ENCODE results near the gene ASCL5. TPM values are rescaled to one million over a fixed set of nuclear protein-coding genes. Genes with fewer than 3 reads are reported as not detected.

The ASCL5 gene
- total and polyA plus RNA-seq, 8 donors = 0.10 to 0.19 (median 0.18) TPM; not detected in 5

GRCh38 chr1:201172999-201173610 is 46.1 kb upstream of the ASCL5 start:
- DNase-seq = no peak
- H3K4me3 ChIP-seq = no peak overlapping the region
- H3K9me3 ChIP-seq = no peaks in the 10 kb centered on the region
- H3K36me3 ChIP-seq = no peaks in the 10 kb centered on the region
- TF ChIP-seq CTCF (IDR thresholded peaks at IDR 0.05) = no peak
- TF ChIP-seq POLR2A (IDR thresholded peaks at IDR 0.05) = no peak
- TF ChIP-seq POLR2AphosphoS5 (IDR thresholded peaks at IDR 0.05) = no peak
- TF ChIP-seq EP300 (IDR thresholded peaks at IDR 0.05) = no peak
- intact Hi-C loops (cut with DNase I; ENCODE audit: low total_unique reads) = no loop called here
- 71 to 96% (median 88%) methylated on average over 4 of the region's 4 CpGs for WGBS, 5 donors
- no peak overlapping the region for H3K27ac ChIP-seq
- peaks cover 4 to 17% (median 14%) of the 10 kb centered on the region in 4 donors for H3K4me1 ChIP-seq
- peaks cover 0 to 9% (median 0%) of the 10 kb centered on the region in 3 donors for H3K27me3 ChIP-seq

GRCh38 chr1:201172326-201172725 is 45.3 kb upstream of the ASCL5 start:
- 66 to 87% (median 75%) methylated on average over 4 of the region's 4 CpGs for WGBS, 5 donors
- DNase-seq = peak in 1 of 2 donors; percentile 65

GRCh38 chr1:201171063-201172036 is 44.4 kb upstream of the ASCL5 start:
- H3K36me3 ChIP-seq = no peaks in the 10 kb centered on the region
- intact Hi-C loops (cut with DNase I; ENCODE audit: low total_unique reads) = no loop called here
- H3K27ac ChIP-seq = peak overlapping the region; percentile 90 to 97 (median 96)
- H3K27me3 ChIP-seq = no peaks in the 10 kb centered on the region
- peak overlapping the region; percentile 55 to 70 (median 64) for H3K4me3 ChIP-seq
- DNase-seq = peak; percentile 31 to 86
- 5 to 16% (median 6%) methylated on average over 14 to 48 of the region's 48 CpGs for WGBS, 5 donors
- H3K4me1 ChIP-seq = peaks cover 4 to 20% (median 16%) of the 10 kb centered on the region in 4 donors
- H3K9me3 ChIP-seq = no peaks in the 10 kb centered on the region
- no peak for TF ChIP-seq POLR2AphosphoS5 (IDR thresholded peaks at IDR 0.05)
- no peak for TF ChIP-seq EP300 (IDR thresholded peaks at IDR 0.05)
- peak in 3 of 7 experiments; percentile 4 to 35 (median 32) for TF ChIP-seq CTCF (IDR thresholded peaks at IDR 0.05)
- no peak for TF ChIP-seq POLR2A (IDR thresholded peaks at IDR 0.05)

More at GRCh38 chr1:201172326-201172725, 45.3 kb upstream of the ASCL5 start:
- H3K4me3 ChIP-seq = no peak overlapping the region
- H3K27me3 ChIP-seq = peaks cover 0 to 9% (median 0%) of the 10 kb centered on the region in 3 donors
- TF ChIP-seq POLR2AphosphoS5 (IDR thresholded peaks at IDR 0.05) (no peak), EP300 (IDR thresholded peaks at IDR 0.05) (no peak), CTCF (IDR thresholded peaks at IDR 0.05) (no peak)
- H3K27ac ChIP-seq = peak overlapping the region in 1 of 5 donors; percentile 96
- H3K36me3 ChIP-seq = no peaks in the 10 kb centered on the region
- no peaks in the 10 kb centered on the region for H3K9me3 ChIP-seq
- H3K4me1 ChIP-seq = peaks cover 4 to 17% (median 14%) of the 10 kb centered on the region in 4 donors
- intact Hi-C loops (cut with DNase I; ENCODE audit: low total_unique reads) = no loop called here

- Histone ChIP-seq H3K36me3 (no peaks in the 10 kb centered on the region), H3K9me3 (no peaks in the 10 kb centered on the region), H3K4me1 (peaks cover 4 to 20% (median 16%) of the 10 kb centered on the region in 4 donors), H3K4me3 (peak overlapping the region; percentile 55 to 70 (median 64)), H3K27ac (peak overlapping the region; percentile 90 to 97 (median 96)), H3K27me3 (no peaks in the 10 kb centered on the region)
- WGBS, 5 donors = 4 to 7% (median 4%) methylated on average over 20 to 26 of the region's 26 CpGs
- peak in 2 of 4 donors; percentile 74 to 83 for TF ChIP-seq POLR2A (IDR thresholded peaks at IDR 0.05)
- peak in 2 of 7 experiments; percentile 15 to 42 for TF ChIP-seq CTCF (IDR thresholded peaks at IDR 0.05)
- no peak for TF ChIP-seq EP300 (IDR thresholded peaks at IDR 0.05)
- TF ChIP-seq POLR2AphosphoS5 (IDR thresholded peaks at IDR 0.05) = peak; percentile 83 to 93 (median 84)
- DNase-seq = peak; percentile 97 to 98
- intact Hi-C loops (cut with DNase I; ENCODE audit: low total_unique reads) = no loop called here
These were observed 43.6 kb upstream of the ASCL5 start for GRCh38 chr1:201170533-201171062.
